ENCODE measurements around the gene CARS2.

Gene CARS2

DNA sequence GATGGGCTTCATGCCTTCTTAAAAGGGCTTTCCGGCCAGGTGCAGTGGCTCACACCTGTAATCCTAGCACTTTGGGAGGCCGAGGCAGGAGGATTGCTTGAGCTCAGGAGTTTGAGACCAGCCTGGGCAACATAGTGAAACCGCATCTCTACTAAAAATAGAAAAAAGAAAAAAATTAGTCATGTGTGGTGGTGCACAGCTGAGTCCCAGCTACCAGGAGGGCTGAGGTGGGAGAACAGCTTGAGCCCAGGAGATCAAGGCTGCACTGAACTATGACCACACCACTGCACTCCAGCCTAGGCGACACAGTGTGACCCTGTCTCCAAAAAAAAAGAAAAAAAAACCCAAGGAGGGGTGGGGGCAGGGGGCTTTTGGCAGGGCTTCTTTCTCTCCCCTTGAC, 7.2 kb downstream of the CARS2 start:
- ATAC-seq, result no peak
- TF ChIP-seq, protein P1, sequence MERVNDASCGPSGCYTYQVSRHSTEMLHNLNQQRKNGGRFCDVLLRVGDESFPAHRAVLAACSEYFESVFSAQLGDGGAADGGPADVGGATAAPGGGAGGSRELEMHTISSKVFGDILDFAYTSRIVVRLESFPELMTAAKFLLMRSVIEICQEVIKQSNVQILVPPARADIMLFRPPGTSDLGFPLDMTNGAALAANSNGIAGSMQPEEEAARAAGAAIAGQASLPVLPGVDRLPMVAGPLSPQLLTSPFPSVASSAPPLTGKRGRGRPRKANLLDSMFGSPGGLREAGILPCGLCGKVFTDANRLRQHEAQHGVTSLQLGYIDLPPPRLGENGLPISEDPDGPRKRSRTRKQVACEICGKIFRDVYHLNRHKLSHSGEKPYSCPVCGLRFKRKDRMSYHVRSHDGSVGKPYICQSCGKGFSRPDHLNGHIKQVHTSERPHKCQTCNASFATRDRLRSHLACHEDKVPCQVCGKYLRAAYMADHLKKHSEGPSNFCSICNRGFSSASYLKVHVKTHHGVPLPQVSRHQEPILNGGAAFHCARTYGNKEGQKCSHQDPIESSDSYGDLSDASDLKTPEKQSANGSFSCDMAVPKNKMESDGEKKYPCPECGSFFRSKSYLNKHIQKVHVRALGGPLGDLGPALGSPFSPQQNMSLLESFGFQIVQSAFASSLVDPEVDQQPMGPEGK (CRISPR knock-in tag; IDR thresholded peaks at IDR 0.05; ENCODE audit: borderline replicate concordance), result no peak
- no peak for TF ChIP-seq ZFP30 (CRISPR knock-in tag; IDR thresholded peaks at IDR 0.05)
- TF ChIP-seq ZFP3 (CRISPR knock-in tag; IDR thresholded peaks at IDR 0.05), result no peak
- TF ChIP-seq, protein P2, sequence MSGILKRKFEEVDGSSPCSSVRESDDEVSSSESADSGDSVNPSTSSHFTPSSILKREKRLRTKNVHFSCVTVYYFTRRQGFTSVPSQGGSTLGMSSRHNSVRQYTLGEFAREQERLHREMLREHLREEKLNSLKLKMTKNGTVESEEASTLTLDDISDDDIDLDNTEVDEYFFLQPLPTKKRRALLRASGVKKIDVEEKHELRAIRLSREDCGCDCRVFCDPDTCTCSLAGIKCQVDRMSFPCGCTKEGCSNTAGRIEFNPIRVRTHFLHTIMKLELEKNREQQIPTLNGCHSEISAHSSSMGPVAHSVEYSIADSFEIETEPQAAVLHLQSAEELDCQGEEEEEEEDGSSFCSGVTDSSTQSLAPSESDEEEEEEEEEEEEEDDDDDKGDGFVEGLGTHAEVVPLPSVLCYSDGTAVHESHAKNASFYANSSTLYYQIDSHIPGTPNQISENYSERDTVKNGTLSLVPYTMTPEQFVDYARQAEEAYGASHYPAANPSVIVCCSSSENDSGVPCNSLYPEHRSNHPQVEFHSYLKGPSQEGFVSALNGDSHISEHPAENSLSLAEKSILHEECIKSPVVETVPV (CRISPR knock-in tag; IDR thresholded peaks at IDR 0.05), result no peak
- TF ChIP-seq ISL1 (CRISPR knock-in tag; IDR thresholded peaks at IDR 0.05), result no peak
- TF ChIP-seq CSDC2 (CRISPR knock-in tag; IDR thresholded peaks at IDR 0.05), result no peak
- no peak for TF ChIP-seq BACH2 (CRISPR knock-in tag; IDR thresholded peaks at IDR 0.05; ENCODE audit: borderline replicate concordance)
- no peak for TF ChIP-seq ZC3H10 (CRISPR knock-in tag; IDR thresholded peaks at IDR 0.05)
- no peak for TF ChIP-seq ARNTL (CRISPR knock-in tag; IDR thresholded peaks at IDR 0.05; ENCODE audit: borderline replicate concordance, low read depth)
- no peak for TF ChIP-seq ZNF8 (CRISPR knock-in tag; IDR thresholded peaks at IDR 0.05)
- TF ChIP-seq TCF4 (CRISPR knock-in tag; IDR thresholded peaks at IDR 0.05; ENCODE audit: borderline replicate concordance), result no peak
- no peak for TF ChIP-seq OSR1 (CRISPR knock-in tag; IDR thresholded peaks at IDR 0.05)
- no peak for TF ChIP-seq PPARA (CRISPR knock-in tag; IDR thresholded peaks at IDR 0.05; ENCODE audit: borderline replicate concordance)
- TF ChIP-seq ZNF565 (CRISPR knock-in tag; conservative IDR thresholded peaks at IDR 0.05; ENCODE audit: low read depth), result no peak
- no peak for TF ChIP-seq ZNF70 (CRISPR knock-in tag; IDR thresholded peaks at IDR 0.05)
- no peak for TF ChIP-seq ESRRG (CRISPR knock-in tag; IDR thresholded peaks at IDR 0.05)

- TF ChIP-seq SNAI2 (CRISPR knock-in tag; IDR thresholded peaks at IDR 0.05) (no peak), BACH2 (CRISPR knock-in tag; IDR thresholded peaks at IDR 0.05; ENCODE audit: borderline replicate concordance) (no peak), ZNF70 (CRISPR knock-in tag; IDR thresholded peaks at IDR 0.05) (no peak), OSR1 (CRISPR knock-in tag; IDR thresholded peaks at IDR 0.05) (no peak), GLIS3 (CRISPR knock-in tag; IDR thresholded peaks at IDR 0.05) (no peak), ZNF565 (CRISPR knock-in tag; conservative IDR thresholded peaks at IDR 0.05; ENCODE audit: low read depth) (no peak), POU6F1 (CRISPR knock-in tag; IDR thresholded peaks at IDR 0.05; ENCODE audit: borderline replicate concordance, low read depth) (no peak), TSHZ2 (CRISPR knock-in tag; IDR thresholded peaks at IDR 0.05) (no peak), PPARA (CRISPR knock-in tag; IDR thresholded peaks at IDR 0.05; ENCODE audit: borderline replicate concordance) (no peak), ARNTL (CRISPR knock-in tag; IDR thresholded peaks at IDR 0.05; ENCODE audit: borderline replicate concordance, low read depth) (no peak), ESRRG (CRISPR knock-in tag; IDR thresholded peaks at IDR 0.05) (no peak), RARB (CRISPR knock-in tag; IDR thresholded peaks at IDR 0.05) (no peak), ISL1 (CRISPR knock-in tag; IDR thresholded peaks at IDR 0.05) (no peak), CSDC2 (CRISPR knock-in tag; IDR thresholded peaks at IDR 0.05) (no peak), ZFP3 (CRISPR knock-in tag; IDR thresholded peaks at IDR 0.05) (no peak)
- TF ChIP-seq, protein P2 (CRISPR knock-in tag; IDR thresholded peaks at IDR 0.05), result no peak
- ATAC-seq, result no peak
These were observed 8.1 kb downstream of the CARS2 start for GRCh38 chr13:110697842-110698241.

DNA sequence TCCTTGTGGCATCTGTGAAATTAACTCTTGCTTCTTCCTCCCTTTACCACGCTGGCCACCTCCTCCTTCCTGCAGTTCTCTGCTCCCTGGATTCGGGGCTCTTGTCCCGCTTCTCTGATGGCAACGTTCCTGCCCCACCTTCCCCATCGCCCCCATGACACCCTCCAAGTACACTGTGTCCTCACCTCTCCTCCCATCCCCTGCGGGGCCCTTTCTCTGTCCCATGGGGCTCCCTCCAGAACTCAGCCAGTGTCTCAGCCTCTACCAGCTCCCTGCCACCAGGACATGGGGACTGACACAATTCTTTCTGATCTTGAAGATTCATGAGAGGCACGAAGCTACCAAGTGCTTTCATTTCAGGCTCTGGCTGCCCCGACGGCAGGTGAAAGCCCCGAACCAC, 9.1 kb downstream of the CARS2 start:
- no peak for ATAC-seq
- TF ChIP-seq ESRRG (CRISPR knock-in tag; IDR thresholded peaks at IDR 0.05) (no peak), ZC3H10 (CRISPR knock-in tag; IDR thresholded peaks at IDR 0.05) (no peak), ZNF8 (CRISPR knock-in tag; IDR thresholded peaks at IDR 0.05) (no peak), GLIS3 (CRISPR knock-in tag; IDR thresholded peaks at IDR 0.05) (no peak), ARNTL (CRISPR knock-in tag; IDR thresholded peaks at IDR 0.05; ENCODE audit: borderline replicate concordance, low read depth) (no peak), BACH2 (CRISPR knock-in tag; IDR thresholded peaks at IDR 0.05; ENCODE audit: borderline replicate concordance) (no peak), ZFP30 (CRISPR knock-in tag; IDR thresholded peaks at IDR 0.05) (no peak), TOX (CRISPR knock-in tag; IDR thresholded peaks at IDR 0.05; ENCODE audit: borderline replicate concordance) (no peak), RARB (CRISPR knock-in tag; IDR thresholded peaks at IDR 0.05) (no peak), ISL1 (CRISPR knock-in tag; IDR thresholded peaks at IDR 0.05) (no peak), ZNF70 (CRISPR knock-in tag; IDR thresholded peaks at IDR 0.05) (no peak), ZNF565 (CRISPR knock-in tag; conservative IDR thresholded peaks at IDR 0.05; ENCODE audit: low read depth) (no peak), PPARA (CRISPR knock-in tag; IDR thresholded peaks at IDR 0.05; ENCODE audit: borderline replicate concordance) (no peak)
- TF ChIP-seq, protein P3, sequence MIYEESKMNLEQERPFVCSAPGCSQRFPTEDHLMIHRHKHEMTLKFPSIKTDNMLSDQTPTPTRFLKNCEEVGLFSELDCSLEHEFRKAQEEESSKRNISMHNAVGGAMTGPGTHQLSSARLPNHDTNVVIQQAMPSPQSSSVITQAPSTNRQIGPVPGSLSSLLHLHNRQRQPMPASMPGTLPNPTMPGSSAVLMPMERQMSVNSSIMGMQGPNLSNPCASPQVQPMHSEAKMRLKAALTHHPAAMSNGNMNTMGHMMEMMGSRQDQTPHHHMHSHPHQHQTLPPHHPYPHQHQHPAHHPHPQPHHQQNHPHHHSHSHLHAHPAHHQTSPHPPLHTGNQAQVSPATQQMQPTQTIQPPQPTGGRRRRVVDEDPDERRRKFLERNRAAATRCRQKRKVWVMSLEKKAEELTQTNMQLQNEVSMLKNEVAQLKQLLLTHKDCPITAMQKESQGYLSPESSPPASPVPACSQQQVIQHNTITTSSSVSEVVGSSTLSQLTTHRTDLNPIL (CRISPR knock-in tag; IDR thresholded peaks at IDR 0.05; ENCODE audit: low read depth), result no peak
- TF ChIP-seq, protein P2 (CRISPR knock-in tag; IDR thresholded peaks at IDR 0.05), result no peak
